Gastroesophageal sphincter (tissue), 3 donors: ENCODE measurements around the gene WWC2.

ENCODE experiments used
- CTCF ChIP-seq, 4 experiments: fragments of 200-600 bp in 2 of 4; fragments of 450-650 bp in 2 of 4; sonication (generic) in 1 of 4; IDR thresholded peaks; one replicate each; pipeline ENCODE4 v1.5.1; 2017 to 2019; ENCODE audit warnings: antibody characterized with exemption in 4 of 4, mild to moderate bottlenecking in 2 of 4, moderate library complexity in 2 of 4
- EP300 ChIP-seq: sonication (generic); formaldehyde crosslinking; IDR thresholded peaks from one replicate; pipeline ENCODE4 v1.6.1; 2017; ENCODE audit warnings: antibody characterized with exemption, mild to moderate bottlenecking
- POLR2AphosphoS5 ChIP-seq: sonication (generic); formaldehyde crosslinking; IDR thresholded peaks from one replicate; pipeline ENCODE4 v1.6.1; 2017; ENCODE audit warnings: antibody characterized with exemption

GRCh38 chr4:183229397-183229796 is 130.3 kb downstream of the WWC2 start:
- TF ChIP-seq EP300 (no peak), CTCF (IDR thresholded peaks at IDR 0.05) (no peak), POLR2AphosphoS5 (no peak)
